ENCODE measurements around the gene LEPR.
"Not testable (repeated sequence)": the region's sequence is repeated elsewhere in the genome, so short reads cannot be mapped to it uniquely, and the experiment has no call there.

LEPR gene

GRCh38 chr1:65420590-65421350 lies at the start of gene LEPR, which contains the start of gene LEPROT:
Gene LEPR, plus strand, starts transcription at chr1:65420668. Its CDS starts 144,898 bp downstream, at chr1:65565566.
Gene LEPROT, plus strand, starts transcription at chr1:65420668. Its CDS starts 57 bp downstream, at chr1:65420725.
- no peak for DNase-seq (ENCODE audit: low spot score)
- no peak for TF ChIP-seq CTCF (IDR thresholded peaks at IDR 0.05; ENCODE audit: extremely low read depth, insufficient read depth, missing control alignments)
- in situ Hi-C loops (cut with MboI; ENCODE audit: low pct_unique_long_range_greater_than_20kb, low sequenced_read_pairs, unreplicated experiment) = no loop called here

GRCh38 chr1:65371544-65371943 lies 48.9 kb upstream of the LEPR start:
- TF ChIP-seq CTCF (IDR thresholded peaks at IDR 0.05; ENCODE audit: extremely low read depth, insufficient read depth, missing control alignments) = no peak
- in situ Hi-C loops (cut with MboI; ENCODE audit: low pct_unique_long_range_greater_than_20kb, low sequenced_read_pairs, unreplicated experiment) = no loop called here
- no peak for DNase-seq (ENCODE audit: low spot score)

GRCh38 chr1:65372557-65372956 lies 47.9 kb upstream of the LEPR start:
- in situ Hi-C loops (cut with MboI; ENCODE audit: low pct_unique_long_range_greater_than_20kb, low sequenced_read_pairs, unreplicated experiment) = no loop called here
- no peak for TF ChIP-seq CTCF (IDR thresholded peaks at IDR 0.05; ENCODE audit: extremely low read depth, insufficient read depth, missing control alignments)
- DNase-seq (ENCODE audit: low spot score) = no peak

GRCh38 chr1:65377496-65378246 lies 42.8 kb upstream of the LEPR start:
- no peak for TF ChIP-seq CTCF (IDR thresholded peaks at IDR 0.05; ENCODE audit: extremely low read depth, insufficient read depth, missing control alignments)
- no peak for DNase-seq (ENCODE audit: low spot score)
- in situ Hi-C loops (cut with MboI; ENCODE audit: low pct_unique_long_range_greater_than_20kb, low sequenced_read_pairs, unreplicated experiment) = no loop called here

GRCh38 chr1:65378247-65378946 lies 42.1 kb upstream of the LEPR start:
- DNase-seq (ENCODE audit: low spot score) = no peak
- in situ Hi-C loops (cut with MboI; ENCODE audit: low pct_unique_long_range_greater_than_20kb, low sequenced_read_pairs, unreplicated experiment) = no loop called here
- TF ChIP-seq CTCF (IDR thresholded peaks at IDR 0.05; ENCODE audit: extremely low read depth, insufficient read depth, missing control alignments) = no peak

- in situ Hi-C loops (cut with MboI; ENCODE audit: low pct_unique_long_range_greater_than_20kb, low sequenced_read_pairs, unreplicated experiment); DNase-seq (ENCODE audit: low spot score): not testable (repeated sequence)
These were observed 36.0 kb upstream of the LEPR start for GRCh38 chr1:65384426-65384825.

All from GM13977 (cell line).